H9 (cell line): ENCODE data around the gene TENM3. TPM values are rescaled to one million over a fixed set of nuclear protein-coding genes. Genes with fewer than 3 reads are reported as not detected.
A peak's percentile ranks its signal among the peaks of the same experiment; 100 is the strongest.

ENCODE experiments used
- DNase-seq: peaks from one replicate; pipeline ENCODE4 v3.0.0-alpha.2; 2017
- H2AFZ ChIP-seq: one replicate; pipeline ENCODE4 v1.6.1; 2013; ENCODE audit warnings: mild to moderate bottlenecking, low read length, control low read depth, moderate library complexity
- H2AK5ac ChIP-seq: 2 replicates; pipeline ENCODE4 v1.6.1; 2013; ENCODE audit warnings: low read length, control low read depth, mixed read lengths; ENCODE audit not compliant: insufficient read length
- H2BK120ac ChIP-seq: one replicate; pipeline ENCODE4 v1.6.1; 2013; ENCODE audit warnings: low read depth, mild to moderate bottlenecking, low read length, control low read depth, inconsistent platforms; ENCODE audit not compliant: poor library complexity, severe bottlenecking
- H2BK12ac ChIP-seq: 2 replicates; pipeline ENCODE4 v1.6.1; 2013; ENCODE audit warnings: low read length, control low read depth, mixed read lengths, low read depth; ENCODE audit not compliant: insufficient read length
- H2BK15ac ChIP-seq: 2 replicates; pipeline ENCODE4 v1.6.1; 2013; ENCODE audit warnings: low read depth, low read length, control low read depth
- H2BK20ac ChIP-seq: one replicate; pipeline ENCODE4 v1.6.1; 2013; ENCODE audit warnings: low read depth, mild to moderate bottlenecking, low read length, control low read depth, inconsistent platforms; ENCODE audit not compliant: poor library complexity, severe bottlenecking
- H2BK5ac ChIP-seq: 2 replicates; pipeline ENCODE4 v1.6.1; 2013; ENCODE audit warnings: low read length, control low read depth, mixed read lengths; ENCODE audit not compliant: insufficient read length
- H3K14ac ChIP-seq: 2 replicates; pipeline ENCODE4 v1.6.1; 2013; ENCODE audit warnings: low read length, control low read depth; ENCODE audit not compliant: insufficient read depth
- H3K18ac ChIP-seq: 2 replicates; pipeline ENCODE4 v1.6.1; 2013; ENCODE audit warnings: low read depth, mild to moderate bottlenecking, mixed read lengths, low read length, control low read depth; ENCODE audit not compliant: insufficient read length
- H3K23ac ChIP-seq: 2 replicates; pipeline ENCODE4 v1.6.1; 2013; ENCODE audit warnings: low read length, control low read depth, mixed read lengths, low read depth; ENCODE audit not compliant: insufficient read length
- H3K23me2 ChIP-seq: 2 replicates; pipeline ENCODE4 v1.6.1; 2013; ENCODE audit warnings: low read depth, mild to moderate bottlenecking, mixed read lengths, low read length, control low read depth; ENCODE audit not compliant: insufficient read length, poor library complexity, severe bottlenecking
- H3K27ac ChIP-seq: 2 replicates; pipeline ENCODE4 v1.5.1; 2013; ENCODE audit warnings: low read length, control low read depth, mixed read lengths, low read depth; ENCODE audit not compliant: insufficient read length
- H3K27me3 ChIP-seq: 2 replicates; pipeline ENCODE4 v1.6.1; 2013; ENCODE audit warnings: low read length, control low read depth, inconsistent platforms; ENCODE audit not compliant: insufficient read depth
- H3K4ac ChIP-seq: 2 replicates; pipeline ENCODE4 v1.6.1; 2013; ENCODE audit warnings: low read depth, mild to moderate bottlenecking, control low read depth, inconsistent platforms, low read length, moderate library complexity
- H3K4me1 ChIP-seq: 2 replicates; pipeline ENCODE4 v1.6.1; 2013; ENCODE audit warnings: low read length, control low read depth, inconsistent platforms; ENCODE audit not compliant: insufficient read depth
- H3K4me2 ChIP-seq: 2 replicates; pipeline ENCODE4 v1.6.1; 2013; ENCODE audit warnings: low read length, control low read depth, mixed read lengths; ENCODE audit not compliant: insufficient read length, insufficient read depth
- H3K56ac ChIP-seq: 2 replicates; pipeline ENCODE4 v1.6.1; 2013; ENCODE audit warnings: low read depth, mild to moderate bottlenecking, mixed read lengths, low read length, control low read depth; ENCODE audit not compliant: insufficient read length
- H3K79me1 ChIP-seq: 2 replicates; pipeline ENCODE4 v1.6.1; 2013; ENCODE audit warnings: low read depth, mild to moderate bottlenecking, moderate library complexity, low read length, control low read depth, inconsistent platforms; ENCODE audit not compliant: insufficient read depth, poor library complexity, severe bottlenecking
- H3K79me2 ChIP-seq: 2 replicates; pipeline ENCODE4 v1.6.1; 2013; ENCODE audit warnings: low read length, control low read depth, inconsistent platforms; ENCODE audit not compliant: insufficient read depth
- H3K9ac ChIP-seq: 2 replicates; pipeline ENCODE4 v1.6.1; 2013; ENCODE audit warnings: low read length, control low read depth, mixed read lengths; ENCODE audit not compliant: insufficient read length; ENCODE audit errors: extremely low read depth
- H3K9me3 ChIP-seq: one replicate; pipeline ENCODE4 v1.6.1; 2013; ENCODE audit warnings: low read depth, low read length, inconsistent platforms; ENCODE audit not compliant: control insufficient read depth
- H3T11ph ChIP-seq: one replicate; pipeline ENCODE4 v1.6.1; 2013; ENCODE audit warnings: mild to moderate bottlenecking, low read length, control low read depth, inconsistent platforms
- H4K20me1 ChIP-seq: one replicate; pipeline ENCODE4 v1.6.1; 2013; ENCODE audit not compliant: control insufficient read depth, insufficient read length, insufficient read depth
- H4K5ac ChIP-seq: 2 replicates; pipeline ENCODE4 v1.6.1; 2013; ENCODE audit warnings: low read depth, mild to moderate bottlenecking, mixed read lengths, low read length, control low read depth; ENCODE audit not compliant: insufficient read length
- H4K8ac ChIP-seq: replicated peaks from 2 replicates; pipeline ENCODE4 v1.6.1; 2013; ENCODE audit warnings: low read length, control low read depth, mixed read lengths, low read depth; ENCODE audit not compliant: insufficient read length
- H4K91ac ChIP-seq: 2 replicates; pipeline ENCODE4 v1.6.1; 2013; ENCODE audit warnings: low read depth, mild to moderate bottlenecking, moderate library complexity, mixed read lengths, low read length, control low read depth; ENCODE audit not compliant: insufficient read length
- H3K27ac Mint-ChIP-seq, 3 experiments: 2 replicates in 2 of 3; 3 replicates in 1 of 3; pipeline ENCODE4 v1.8.0; 2020 to 2021; ENCODE audit warnings: mixed read lengths in 3 of 3, mild to moderate bottlenecking in 1 of 3, moderate library complexity in 1 of 3
- H3K27me3 Mint-ChIP-seq: 2 replicates; pipeline ENCODE4 v1.8.0; 2021; ENCODE audit warnings: low read depth, mild to moderate bottlenecking, moderate library complexity, mixed read lengths
- H3K36me3 Mint-ChIP-seq, 3 experiments: 2 replicates in 2 of 3; 3 replicates in 1 of 3; pipeline ENCODE4 v1.8.0; 2020 to 2021; ENCODE audit warnings: low read depth in 3 of 3, mixed read lengths in 3 of 3; ENCODE audit not compliant: insufficient read depth in 1 of 3
- H3K4me1 Mint-ChIP-seq, 2 experiments: 2 replicates each; pipeline ENCODE4 v1.8.0; 2020; ENCODE audit warnings: mixed read lengths in 2 of 2
- H3K4me3 Mint-ChIP-seq, 2 experiments: 2 replicates in 1 of 2; 3 replicates in 1 of 2; pipeline ENCODE4 v1.8.0; 2020 to 2021; ENCODE audit warnings: mild to moderate bottlenecking in 2 of 2, mixed read lengths in 2 of 2, moderate library complexity in 1 of 2
- H3K9me3 Mint-ChIP-seq, 2 experiments: 2 replicates in 1 of 2; 3 replicates in 1 of 2; pipeline ENCODE4 v1.8.0; 2020; ENCODE audit warnings: mild to moderate bottlenecking in 2 of 2, mixed read lengths in 2 of 2, moderate library complexity in 1 of 2
- CTCF ChIP-seq: fragments of 200-600 bp; sonication (generic); conservative IDR thresholded peaks from 3 replicates; pipeline ENCODE4 v1.8.0; 2021; ENCODE audit warnings: antibody characterized with exemption, mild to moderate bottlenecking
- WGBS: extraction: QIAGEN DNeasy Blood & Tissue Kit; methylation state at CpG from one replicate; pipeline ENCODE4 v1.1.7; 2013; ENCODE audit warnings: missing lambda C conversion rate, low lambda C conversion rate, mixed read lengths; ENCODE audit not compliant: insufficient read length; ENCODE audit errors: extremely low coverage; 5-methylcytosine and 5-hydroxymethylcytosine counted together
- total RNA-seq: library from RNA; stranded (reverse); gene quantifications from 2 replicates; pipeline ENCODE4 v1.2.1, GENCODE V29; 2021

The TENM3 gene
- total RNA-seq, 1 experiment from 2014 or later, result 49.6 TPM

- no peak for TF ChIP-seq CTCF
- no peak overlapping the region for H2AFZ ChIP-seq
- no peak overlapping the region for H3K18ac ChIP-seq
- Mint-ChIP-seq H3K36me3 (no peaks in the 10 kb centered on the region), H3K4me3 (no peak overlapping the region), H3K4me1 (peaks cover 31 to 48% of the 10 kb centered on the region in 2 experiments), H3K27ac (peak overlapping the region in 1 of 3 experiments; percentile 29; a peak in 2 of 7 replicates), H3K9me3 (no peaks in the 10 kb centered on the region), H3K27me3 (no peaks in the 10 kb centered on the region)
- no CpG with 5 or more reads among the region's 11 CpGs for WGBS
- H2BK12ac ChIP-seq, result no peak overlapping the region
- DNase-seq, result no peak
- no peak overlapping the region for H4K8ac ChIP-seq
- no peak overlapping the region for H4K5ac ChIP-seq
- no peaks in the 10 kb centered on the region for H3K79me1 ChIP-seq
- no peak overlapping the region for H2AK5ac ChIP-seq
- no peak overlapping the region for H4K91ac ChIP-seq
- no peak overlapping the region for H3K9ac ChIP-seq
- H4K20me1 ChIP-seq, result no peaks in the 10 kb centered on the region
- H3K9me3 ChIP-seq, result no peaks in the 10 kb centered on the region
- H3K4me1 ChIP-seq, result peaks cover 4% of the 10 kb centered on the region; the same call in 1 of the 2 replicates
- no peak overlapping the region for H3K56ac ChIP-seq
- H3K23ac ChIP-seq, result no peak overlapping the region
- H3K4ac ChIP-seq, result no peak overlapping the region
- no peak overlapping the region for H2BK20ac ChIP-seq
- no peak overlapping the region for H3K27ac ChIP-seq
- H3T11ph ChIP-seq, result no peak overlapping the region
- no peak overlapping the region for H3K14ac ChIP-seq
- no peak overlapping the region for H3K4me2 ChIP-seq
- H2BK5ac ChIP-seq, result no peak overlapping the region
- no peak overlapping the region for H2BK15ac ChIP-seq
- H3K79me2 ChIP-seq, result no peaks in the 10 kb centered on the region
- no peaks in the 10 kb centered on the region for H3K27me3 ChIP-seq
- no peaks in the 10 kb centered on the region for H3K23me2 ChIP-seq
- H2BK120ac ChIP-seq, result no peak overlapping the region
Observed at GRCh38 chr4:182346675-182347375, 103.6 kb downstream of the TENM3 start.
